HG03280 (cell line): ENCODE results near the gene CIAPIN1.
"Not testable (repeated sequence)": the region's sequence is repeated elsewhere in the genome, so short reads cannot be mapped to it uniquely, and the experiment has no call there.

Experiments used
- ATAC-seq: cut with Tn5 transposase; IDR thresholded peaks from one replicate; pipeline ENCODE4 v1.9.1; 2021; ENCODE audit warnings: mild to moderate bottlenecking, moderate library complexity; ENCODE audit not compliant: unreplicated experiment

The CIAPIN1 gene

DNA sequence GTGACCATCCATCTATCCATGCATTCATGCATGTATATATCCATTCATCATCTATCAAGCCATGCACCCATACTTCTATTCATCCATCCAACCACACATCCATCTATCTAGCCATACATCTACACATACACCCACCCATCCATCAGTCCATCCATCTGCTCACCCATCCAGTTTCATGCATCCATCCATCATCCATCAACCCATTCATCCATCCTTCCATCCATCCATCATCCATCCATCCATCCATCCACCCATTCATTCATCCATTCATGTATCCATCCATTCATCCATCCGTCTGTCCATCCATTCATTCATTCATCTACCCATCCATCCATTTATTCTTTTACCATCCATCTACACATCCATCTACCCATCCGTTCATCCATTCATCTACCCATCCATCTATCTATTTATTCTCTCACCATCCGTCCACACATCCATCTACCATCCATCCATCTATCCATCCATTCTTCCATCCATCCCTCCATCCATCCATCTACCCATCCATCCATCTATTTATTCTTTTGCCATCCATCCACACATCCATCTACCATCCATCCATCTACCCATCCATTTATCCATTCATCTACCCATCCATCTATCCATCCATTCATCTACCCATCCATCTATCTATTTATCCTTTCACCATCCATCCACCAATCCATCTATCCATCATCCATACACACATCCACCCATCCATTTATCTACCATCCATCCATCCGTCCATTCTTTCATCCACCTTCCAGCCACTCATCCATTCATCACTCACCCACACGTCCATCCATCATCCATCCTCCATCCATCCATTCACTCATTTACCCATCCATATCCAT is 39.4 kb downstream of the CIAPIN1 start:
- ATAC-seq: no peak

DNA sequence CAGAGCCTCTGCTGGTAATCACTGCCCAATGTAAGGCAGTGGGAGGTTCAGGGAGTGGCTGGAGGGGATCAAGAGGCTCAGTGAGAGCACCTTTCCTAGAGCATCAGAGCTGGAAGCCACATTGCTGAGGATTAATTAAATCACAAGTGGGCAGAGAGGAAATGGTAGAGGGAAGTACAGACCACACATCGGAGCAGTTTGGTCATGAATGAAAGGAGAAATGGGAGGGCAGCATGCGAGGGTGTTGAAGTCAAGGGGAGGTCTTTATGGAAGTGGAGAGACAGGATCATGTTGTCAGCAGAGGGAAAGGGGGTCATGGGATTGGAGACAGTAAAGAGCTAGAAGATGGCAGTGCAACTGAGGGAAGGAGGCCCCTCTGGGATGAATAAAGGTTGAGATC is 40.3 kb downstream of the CIAPIN1 start:
- no peak for ATAC-seq

DNA sequence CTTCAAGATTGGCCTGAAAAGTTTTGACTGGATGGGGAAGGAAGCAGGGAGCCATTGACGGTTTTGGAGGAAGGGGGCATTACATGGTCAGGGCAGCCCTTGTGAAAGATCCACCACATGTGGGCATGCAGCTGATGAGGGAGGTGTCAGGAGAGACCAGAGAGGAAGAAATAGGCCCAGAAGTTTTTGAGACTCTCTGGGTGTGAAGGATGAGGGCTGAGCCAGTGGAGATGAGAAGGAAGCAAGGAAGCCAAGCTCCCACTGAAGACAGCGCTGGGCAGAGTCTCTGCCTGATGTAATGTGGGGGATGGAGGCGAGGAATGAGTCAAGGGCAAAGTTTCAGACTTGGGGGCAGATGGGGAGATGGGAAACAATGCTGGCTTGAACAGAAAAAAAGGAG is 42.1 kb downstream of the CIAPIN1 start:
- ATAC-seq: no peak

DNA sequence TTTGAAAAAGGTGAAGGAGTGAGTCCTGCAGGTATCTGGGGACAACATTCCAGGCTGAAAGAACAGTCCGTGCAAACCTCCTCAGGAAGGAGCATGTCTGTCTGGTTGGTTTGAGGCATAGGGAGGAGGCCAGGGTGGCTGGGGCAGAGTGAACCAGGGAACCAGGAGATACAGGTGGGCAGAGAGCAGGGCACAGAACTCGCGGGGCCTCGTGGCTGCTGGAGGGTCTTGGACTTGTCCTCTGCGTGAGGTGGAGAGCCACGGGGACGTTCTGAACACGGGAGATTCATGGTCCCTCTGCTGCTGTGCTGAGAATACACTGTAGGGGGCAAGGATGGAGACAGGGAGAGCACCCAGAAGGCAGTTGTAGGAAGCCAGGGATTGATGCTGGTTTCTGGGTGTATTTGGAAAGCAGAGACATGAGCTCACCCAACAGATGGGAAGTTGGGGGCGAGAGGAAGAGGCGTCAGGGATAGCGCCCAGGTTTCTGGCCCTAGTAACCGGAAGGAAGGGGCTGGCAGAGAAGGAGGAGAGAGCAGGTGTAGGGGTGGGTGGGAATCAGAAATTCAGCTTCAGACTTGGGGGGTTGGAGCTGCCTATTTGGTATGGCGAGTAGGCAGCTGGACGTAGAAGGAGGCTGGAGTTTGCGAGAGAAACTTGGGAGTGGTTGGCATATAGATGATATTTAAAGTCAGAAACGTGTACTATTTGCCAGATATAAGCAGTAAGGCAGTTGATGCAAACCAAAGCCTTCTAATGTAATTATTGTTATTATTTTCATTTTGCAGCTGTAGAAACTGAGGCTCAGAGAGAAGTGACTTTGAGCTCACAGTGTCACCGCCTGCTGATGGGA is 43.0 kb downstream of the CIAPIN1 start, which contains the start of gene CCL17:
Gene CCL17 (plus strand): TSS at position 803 of the 853 bp plus-strand sequence. CDS start 9,166 bp downstream, outside the sequence.
- ATAC-seq: no peak

DNA sequence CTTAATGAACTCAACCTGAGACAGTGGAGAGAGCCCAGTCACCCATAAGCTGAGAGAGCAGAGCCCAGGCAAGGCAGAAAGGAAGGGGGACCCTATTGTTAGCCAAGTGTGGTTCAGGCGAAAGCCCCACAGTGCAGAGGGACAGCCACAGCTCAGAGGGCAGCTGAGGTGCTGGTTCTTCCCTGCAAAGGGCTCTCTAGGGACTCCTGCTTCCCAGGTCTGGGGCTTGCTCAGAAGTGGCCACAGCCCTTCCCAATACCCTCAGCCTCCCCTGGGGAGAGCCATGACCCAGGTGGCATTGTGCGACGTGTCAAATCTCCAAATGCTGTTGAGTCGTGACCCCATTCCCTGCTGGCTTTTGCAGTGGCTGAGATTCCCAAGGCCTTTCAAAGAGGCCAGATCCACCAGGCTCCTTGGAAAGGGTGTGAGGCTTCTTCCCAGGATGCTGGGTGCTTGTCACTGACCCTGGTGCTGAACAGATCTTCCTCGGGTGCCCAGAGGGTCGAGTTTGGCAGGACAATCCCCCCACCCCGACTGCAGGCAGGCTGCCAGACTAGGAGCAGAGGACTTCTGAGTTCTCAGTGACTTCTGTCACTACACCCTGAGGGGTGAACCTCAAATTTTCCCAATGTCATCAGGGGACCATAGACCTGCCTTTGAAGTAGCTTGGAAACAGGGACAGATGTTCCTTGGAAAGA is 45.1 kb downstream of the CIAPIN1 start:
- no peak for ATAC-seq

DNA sequence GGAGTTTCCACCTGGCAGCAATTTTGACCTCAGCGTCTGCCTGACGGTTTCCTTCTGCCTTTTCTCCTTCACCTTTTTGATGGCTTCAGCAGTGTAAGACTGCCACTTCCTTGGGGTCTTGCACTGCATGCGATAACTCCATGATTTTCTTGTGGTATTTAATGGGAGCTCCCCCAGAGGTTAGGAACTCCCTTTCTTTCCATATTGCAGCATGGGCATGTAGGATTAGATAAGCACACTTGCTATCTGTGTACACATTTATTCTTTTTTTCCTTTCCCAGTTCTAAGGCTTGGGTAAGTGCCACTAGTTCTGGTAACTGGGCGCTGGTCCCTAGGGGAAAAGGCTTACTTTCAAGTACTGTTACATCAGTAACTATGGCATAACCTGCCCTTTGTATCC is 49.7 kb downstream of the CIAPIN1 start:
- ATAC-seq: not testable (repeated sequence)

DNA sequence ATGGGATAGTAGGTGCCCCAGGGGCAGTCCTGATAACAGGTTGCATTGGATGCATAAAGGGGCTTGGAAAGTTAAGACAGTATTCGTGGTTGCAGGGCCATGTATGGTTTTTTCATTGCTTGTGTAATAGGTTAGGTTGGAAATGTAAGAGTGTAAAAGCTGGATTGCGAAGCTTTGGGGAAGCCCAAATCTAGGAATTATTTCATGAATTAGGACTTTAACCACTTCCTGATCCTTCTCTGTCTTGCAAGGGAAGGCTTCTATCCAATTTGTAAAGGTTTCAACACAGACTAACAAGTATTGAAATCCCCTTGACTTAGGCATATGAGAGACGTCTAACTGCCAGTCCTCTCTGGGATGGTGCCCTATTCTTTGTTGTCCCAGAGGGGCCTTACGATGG is 50.4 kb downstream of the CIAPIN1 start:
- ATAC-seq: no peak

DNA sequence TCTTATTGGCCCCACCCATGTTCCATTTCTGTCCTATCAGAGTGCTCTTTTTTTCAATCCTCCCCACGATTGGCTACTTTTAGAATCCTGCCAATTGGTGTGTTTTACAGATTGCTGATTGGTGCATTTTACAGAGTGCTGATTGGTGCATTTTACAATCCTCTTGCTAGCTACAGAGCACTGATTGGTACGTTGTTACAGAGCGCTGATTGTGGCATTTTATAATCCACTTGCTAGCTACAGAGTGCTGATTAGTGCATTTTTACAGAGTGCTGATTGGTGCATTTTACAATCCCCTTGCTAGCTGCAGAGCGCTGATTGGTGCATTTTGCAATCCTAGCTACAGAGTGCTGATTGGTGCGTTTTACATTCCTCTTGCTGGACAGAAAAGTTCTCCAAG is 52.2 kb downstream of the CIAPIN1 start:
- no peak for ATAC-seq

DNA sequence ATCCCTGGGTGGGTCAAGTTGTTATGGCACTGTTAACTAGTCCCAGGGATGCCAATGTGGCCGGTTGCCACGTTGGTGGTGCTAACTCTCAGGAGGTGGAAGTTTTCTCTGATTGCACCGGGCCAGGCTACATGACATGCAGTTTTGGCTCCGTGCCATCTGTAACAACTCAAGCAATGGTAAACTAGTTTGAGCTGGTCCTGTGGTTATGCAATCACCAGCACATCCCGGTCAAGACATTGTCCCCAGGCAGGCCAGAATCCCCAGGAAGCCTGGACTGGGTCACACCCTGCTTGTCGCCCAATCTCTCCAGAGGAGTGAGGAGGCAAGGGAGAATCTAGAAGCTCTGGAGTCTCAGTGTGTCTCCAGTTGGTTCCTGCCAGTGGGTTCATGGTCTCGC is 52.7 kb downstream of the CIAPIN1 start:
- ATAC-seq: no peak

DNA sequence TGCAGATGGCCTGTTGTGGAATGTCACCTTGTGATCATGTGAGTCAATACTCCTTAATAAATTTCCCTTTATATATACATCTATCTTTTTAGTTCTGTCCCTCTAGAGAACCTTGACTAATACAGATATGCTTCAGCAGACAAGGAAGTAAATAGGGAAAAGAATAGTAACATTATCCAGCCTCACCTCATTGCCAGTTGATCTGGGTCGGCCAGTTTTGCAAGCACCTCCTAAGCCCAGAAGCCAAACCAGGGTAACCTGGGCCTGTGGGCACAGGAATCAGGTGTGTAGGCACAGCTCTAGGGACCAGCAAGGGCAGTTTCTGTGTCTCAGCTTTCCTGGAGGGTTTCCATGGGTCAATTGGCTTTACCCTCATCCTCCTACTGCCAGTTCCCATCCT is 54.5 kb downstream of the CIAPIN1 start:
- no peak for ATAC-seq

DNA sequence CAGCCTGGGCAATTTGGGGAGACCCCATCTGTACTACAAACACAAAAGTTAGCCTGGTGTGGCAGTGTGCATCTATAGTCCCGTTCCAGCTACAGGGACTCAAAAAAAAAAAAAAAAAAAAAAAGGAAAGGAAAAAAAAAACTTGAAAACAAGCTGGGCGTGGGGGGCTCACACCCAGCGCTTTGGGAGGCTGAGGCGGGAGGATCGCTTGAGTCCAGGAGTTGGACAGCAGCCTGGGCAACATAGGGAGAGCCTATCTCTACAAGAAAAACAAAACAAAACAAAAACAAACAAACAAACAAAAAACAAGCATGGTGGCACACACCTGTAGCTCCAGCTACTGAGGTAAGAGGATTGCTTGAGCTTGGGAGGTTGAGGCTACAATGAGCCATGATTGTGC is 55.5 kb downstream of the CIAPIN1 start:
- ATAC-seq: no peak

DNA sequence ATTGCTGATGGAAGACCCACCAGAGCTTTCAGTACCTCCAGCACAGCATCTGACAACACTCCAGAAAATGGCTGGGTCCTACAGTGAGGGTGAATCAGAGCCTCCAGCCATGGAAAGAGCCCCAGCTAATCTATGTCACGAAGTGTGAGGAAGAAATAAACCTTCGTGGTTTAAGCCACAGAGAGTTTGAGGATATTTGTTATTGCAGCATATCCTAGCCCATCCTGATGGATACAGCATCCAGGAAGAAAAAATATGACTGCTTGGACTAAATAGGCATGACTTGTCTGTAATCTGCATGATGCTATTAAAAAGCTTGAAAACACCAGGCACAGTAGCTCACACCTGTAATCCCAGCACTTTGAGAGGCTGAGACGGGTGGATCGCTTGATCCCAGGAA is 55.9 kb downstream of the CIAPIN1 start:
- no peak for ATAC-seq

DNA sequence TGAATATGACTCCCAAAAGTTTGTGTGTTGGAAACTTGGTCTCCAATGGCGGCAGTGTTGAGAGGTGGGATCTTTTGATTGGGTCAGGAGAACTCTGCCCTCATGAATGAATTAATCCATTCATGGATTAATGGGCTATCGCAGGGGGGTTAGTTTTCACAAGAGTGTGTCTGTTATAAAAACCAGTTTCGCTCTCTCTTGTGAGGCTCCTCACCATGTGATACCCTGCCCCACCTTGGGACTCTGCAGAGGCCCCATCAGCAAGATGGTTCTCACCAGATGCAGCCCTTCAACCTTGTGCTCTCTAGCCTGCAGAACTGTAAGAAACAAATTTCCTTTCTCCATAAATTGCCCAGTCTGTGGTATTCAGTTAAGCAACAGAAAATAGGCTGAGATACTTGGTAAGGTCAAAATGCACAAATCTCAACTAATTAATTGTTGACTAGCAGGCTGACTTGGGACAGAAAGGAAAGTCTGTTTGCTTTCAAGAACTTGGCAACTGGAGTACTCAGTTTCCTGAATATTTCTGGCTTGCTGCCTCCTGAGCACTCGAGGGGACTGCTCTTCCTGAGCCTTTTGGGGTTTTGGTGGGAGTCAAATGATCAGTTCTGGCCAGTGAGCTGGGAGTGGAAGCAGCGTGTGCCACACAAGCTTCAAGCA is 56.4 kb downstream of the CIAPIN1 start:
- ATAC-seq: no peak

DNA sequence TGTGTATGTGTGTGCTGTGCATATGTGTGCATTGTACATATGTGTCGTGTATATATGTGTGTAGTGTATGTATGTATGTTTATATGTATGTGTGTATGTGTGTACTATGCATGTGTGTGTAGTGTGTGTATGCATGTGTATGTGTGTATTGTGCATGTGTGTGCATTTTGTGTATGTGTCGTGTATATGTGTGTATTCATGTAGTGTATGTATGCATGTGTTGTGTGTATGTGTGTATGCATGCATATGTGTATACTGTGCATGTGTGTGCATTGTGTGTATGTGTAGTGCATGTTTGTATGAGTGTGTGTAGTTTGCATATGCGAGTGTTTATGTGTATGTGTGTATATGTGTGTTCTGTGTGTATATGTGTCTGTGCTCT is 58.1 kb downstream of the CIAPIN1 start:
- no peak for ATAC-seq

DNA sequence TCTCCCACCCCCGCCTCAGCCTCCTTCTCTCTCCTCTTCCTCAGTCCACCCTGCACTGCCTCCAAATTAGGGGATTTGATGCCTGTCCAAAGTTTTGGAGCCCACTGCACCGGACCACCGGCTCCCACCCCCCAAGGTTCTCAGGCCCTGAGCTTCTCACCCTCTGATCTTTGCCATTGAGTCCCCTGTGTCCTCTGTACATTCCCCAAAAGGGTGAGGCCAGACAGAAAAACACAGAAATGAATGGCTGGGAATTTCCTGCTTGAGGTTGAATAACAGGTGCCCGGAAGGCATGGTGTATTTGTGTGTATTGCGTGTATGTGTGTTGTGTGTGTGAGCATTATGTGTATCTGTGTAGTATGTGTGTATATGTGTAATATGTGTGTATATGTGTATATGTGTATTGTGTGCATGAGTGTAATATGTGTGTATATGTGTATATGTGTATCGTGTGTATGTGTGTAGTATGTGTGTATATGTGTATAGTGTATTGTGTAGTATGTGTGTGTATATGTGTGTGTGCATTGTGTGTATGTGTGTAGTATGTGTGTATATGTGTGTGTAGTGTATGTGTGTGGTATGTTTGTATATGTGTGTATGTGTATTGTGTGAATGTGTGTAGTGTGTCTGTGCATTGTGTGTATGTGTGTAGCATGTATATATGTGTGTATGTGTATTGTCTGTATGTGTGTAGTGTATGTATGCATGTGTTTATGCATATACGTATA is 58.7 kb downstream of the CIAPIN1 start:
- no peak for ATAC-seq

DNA sequence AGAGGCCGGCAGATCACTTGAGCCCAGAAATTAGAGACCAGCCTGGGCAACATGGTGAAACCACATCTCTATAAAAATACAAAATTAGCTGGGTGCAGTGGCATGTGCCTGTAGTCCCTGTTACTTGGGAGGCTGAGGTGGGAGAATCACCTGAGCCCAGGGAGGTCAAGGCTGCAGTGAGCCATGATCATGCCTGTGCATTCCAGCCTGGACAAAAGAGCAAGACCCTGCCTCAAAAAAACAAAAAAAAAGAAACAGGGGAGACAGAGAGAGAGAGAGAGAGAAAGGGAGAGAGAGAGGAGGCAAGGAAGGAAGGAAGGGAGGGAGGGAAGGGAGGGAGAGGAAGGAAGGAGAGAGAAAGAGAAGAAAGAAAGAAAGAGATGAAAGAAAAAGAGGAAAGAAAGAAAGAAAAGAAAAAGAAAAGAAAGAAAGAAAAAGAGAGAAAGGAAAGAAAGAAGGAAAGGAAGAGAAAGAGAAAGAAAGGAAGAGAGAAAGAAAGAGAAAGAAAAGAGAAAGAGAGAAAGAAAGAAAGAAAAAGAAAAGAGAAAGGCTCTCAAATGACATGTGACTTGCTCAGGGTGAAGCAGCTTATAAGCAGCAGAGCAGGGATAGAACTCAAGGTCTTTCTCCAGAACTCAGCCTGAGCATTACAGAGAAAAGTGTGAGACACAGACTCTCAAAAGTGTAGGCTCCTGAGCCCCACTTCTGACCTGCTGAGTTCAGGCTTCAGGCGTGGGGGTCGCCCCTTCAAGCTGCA is 59.4 kb downstream of the CIAPIN1 start:
- ATAC-seq: no peak

DNA sequence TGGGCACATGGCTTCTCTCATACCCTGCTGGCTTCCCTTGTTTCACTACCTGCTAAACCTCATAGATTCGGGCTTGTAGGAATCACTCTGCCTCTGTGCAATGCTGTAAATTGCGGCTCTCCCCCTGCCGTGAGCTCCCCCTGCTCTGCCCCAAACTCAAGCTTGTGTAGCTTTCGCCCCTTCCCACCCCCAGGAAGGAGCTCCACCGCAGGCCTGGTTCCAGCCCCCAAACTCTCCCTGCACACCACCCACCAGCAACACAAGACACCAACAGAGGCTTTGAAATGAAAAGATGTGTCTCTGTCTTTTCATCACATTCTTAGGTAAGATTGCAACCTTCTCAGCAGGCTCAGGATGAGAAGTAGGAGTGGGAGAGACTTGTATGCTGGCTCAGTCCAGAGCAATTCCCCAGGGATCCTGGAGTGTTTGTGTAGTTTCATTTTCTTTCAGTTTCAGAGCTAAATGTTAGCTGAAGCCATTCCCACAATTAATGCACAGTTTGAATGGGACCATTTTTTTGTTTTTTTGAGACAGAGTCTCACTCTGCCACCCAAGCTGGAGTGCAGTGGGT is 60.7 kb downstream of the CIAPIN1 start:
- ATAC-seq: no peak

DNA sequence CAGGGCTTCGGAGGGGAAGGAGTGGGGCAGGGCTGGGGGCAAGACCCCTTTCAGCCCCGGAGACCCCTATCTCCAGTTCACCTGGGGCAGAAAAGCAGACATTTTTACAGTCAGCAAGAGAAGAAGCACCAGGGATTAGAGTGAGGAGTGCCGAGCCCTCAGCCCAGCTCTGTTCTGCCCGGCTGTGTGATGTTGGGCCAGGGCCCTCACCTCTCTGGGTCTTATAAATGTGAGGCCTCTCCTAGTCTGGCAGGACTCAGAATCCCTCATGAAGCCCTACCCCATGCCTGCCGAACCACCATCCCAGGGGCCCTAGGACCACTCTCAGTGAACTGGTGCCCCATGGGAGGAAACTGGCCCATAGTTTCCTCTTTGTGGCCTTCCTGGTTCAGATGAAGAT is 62.1 kb downstream of the CIAPIN1 start:
- ATAC-seq: no peak
